ENCODE data around the gene TAOK1. TPM values are rescaled to one million over a fixed set of nuclear protein-coding genes. Genes with fewer than 3 reads are reported as not detected.

Gene TAOK1
- total and polyA plus RNA-seq, 2 of the 13 experiments (the other 11 are each of a cell fraction or from before 2014, with no cell fraction given): 14.1 to 23.0 TPM

- TF ChIP-seq E2F5 (CRISPR knock-in tag; conservative IDR thresholded peaks at IDR 0.05) (no peak), ZNF652 (CRISPR knock-in tag; IDR thresholded peaks at IDR 0.05; ENCODE audit: borderline replicate concordance, low read depth) (no peak), ZSCAN31 (CRISPR knock-in tag; IDR thresholded peaks at IDR 0.05; ENCODE audit: low read depth) (no peak), HOXA9 (CRISPR knock-in tag; IDR thresholded peaks at IDR 0.05; ENCODE audit: borderline replicate concordance) (no peak), MYC (CRISPR knock-in tag; IDR thresholded peaks at IDR 0.05; ENCODE audit: borderline replicate concordance) (peak; percentile 44; the same call in 1 of the 2 replicates), ZNF563 (CRISPR knock-in tag; IDR thresholded peaks at IDR 0.05) (peak; percentile 59; the same call in 1 of the 2 replicates), ZNF280D (CRISPR knock-in tag; IDR thresholded peaks at IDR 0.05) (no peak), PHF20 (CRISPR knock-in tag; IDR thresholded peaks at IDR 0.05) (0 out of 2 replicates have a peak, but pooled peaks have one; percentile 21), IRF9 (CRISPR knock-in tag; IDR thresholded peaks at IDR 0.05; ENCODE audit: borderline replicate concordance) (0 out of 2 replicates have a peak, but pooled peaks have one; percentile 24), RBM39 (IDR thresholded peaks at IDR 0.05; ENCODE audit: low read depth, low read length, poor library complexity, severe bottlenecking) (no peak), GATA4 (IDR thresholded peaks at IDR 0.05; ENCODE audit: borderline replicate concordance, low read depth) (no peak), ZNF484 (CRISPR knock-in tag; IDR thresholded peaks at IDR 0.05; ENCODE audit: borderline replicate concordance, low read depth) (no peak)
- TF ChIP-seq, protein P1, sequence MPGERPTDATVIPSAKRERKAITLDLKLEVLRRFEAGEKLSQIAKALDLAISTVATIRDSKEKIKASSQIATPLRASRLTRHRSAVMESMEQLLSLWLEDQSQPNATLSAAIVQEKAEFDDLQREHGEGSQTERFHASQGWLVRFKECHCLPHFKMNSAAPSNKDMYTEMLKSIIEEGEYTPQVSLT (CRISPR knock-in tag; IDR thresholded peaks at IDR 0.05; ENCODE audit: borderline replicate concordance, low read depth): no peak
- TF ChIP-seq, protein P2, sequence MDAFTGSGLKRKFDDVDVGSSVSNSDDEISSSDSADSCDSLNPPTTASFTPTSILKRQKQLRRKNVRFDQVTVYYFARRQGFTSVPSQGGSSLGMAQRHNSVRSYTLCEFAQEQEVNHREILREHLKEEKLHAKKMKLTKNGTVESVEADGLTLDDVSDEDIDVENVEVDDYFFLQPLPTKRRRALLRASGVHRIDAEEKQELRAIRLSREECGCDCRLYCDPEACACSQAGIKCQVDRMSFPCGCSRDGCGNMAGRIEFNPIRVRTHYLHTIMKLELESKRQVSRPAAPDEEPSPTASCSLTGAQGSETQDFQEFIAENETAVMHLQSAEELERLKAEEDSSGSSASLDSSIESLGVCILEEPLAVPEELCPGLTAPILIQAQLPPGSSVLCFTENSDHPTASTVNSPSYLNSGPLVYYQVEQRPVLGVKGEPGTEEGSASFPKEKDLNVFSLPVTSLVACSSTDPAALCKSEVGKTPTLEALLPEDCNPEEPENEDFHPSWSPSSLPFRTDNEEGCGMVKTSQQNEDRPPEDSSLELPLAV (CRISPR knock-in tag; conservative IDR thresholded peaks at IDR 0.05; ENCODE audit: low read depth): no peak
- TF ChIP-seq, protein P3, sequence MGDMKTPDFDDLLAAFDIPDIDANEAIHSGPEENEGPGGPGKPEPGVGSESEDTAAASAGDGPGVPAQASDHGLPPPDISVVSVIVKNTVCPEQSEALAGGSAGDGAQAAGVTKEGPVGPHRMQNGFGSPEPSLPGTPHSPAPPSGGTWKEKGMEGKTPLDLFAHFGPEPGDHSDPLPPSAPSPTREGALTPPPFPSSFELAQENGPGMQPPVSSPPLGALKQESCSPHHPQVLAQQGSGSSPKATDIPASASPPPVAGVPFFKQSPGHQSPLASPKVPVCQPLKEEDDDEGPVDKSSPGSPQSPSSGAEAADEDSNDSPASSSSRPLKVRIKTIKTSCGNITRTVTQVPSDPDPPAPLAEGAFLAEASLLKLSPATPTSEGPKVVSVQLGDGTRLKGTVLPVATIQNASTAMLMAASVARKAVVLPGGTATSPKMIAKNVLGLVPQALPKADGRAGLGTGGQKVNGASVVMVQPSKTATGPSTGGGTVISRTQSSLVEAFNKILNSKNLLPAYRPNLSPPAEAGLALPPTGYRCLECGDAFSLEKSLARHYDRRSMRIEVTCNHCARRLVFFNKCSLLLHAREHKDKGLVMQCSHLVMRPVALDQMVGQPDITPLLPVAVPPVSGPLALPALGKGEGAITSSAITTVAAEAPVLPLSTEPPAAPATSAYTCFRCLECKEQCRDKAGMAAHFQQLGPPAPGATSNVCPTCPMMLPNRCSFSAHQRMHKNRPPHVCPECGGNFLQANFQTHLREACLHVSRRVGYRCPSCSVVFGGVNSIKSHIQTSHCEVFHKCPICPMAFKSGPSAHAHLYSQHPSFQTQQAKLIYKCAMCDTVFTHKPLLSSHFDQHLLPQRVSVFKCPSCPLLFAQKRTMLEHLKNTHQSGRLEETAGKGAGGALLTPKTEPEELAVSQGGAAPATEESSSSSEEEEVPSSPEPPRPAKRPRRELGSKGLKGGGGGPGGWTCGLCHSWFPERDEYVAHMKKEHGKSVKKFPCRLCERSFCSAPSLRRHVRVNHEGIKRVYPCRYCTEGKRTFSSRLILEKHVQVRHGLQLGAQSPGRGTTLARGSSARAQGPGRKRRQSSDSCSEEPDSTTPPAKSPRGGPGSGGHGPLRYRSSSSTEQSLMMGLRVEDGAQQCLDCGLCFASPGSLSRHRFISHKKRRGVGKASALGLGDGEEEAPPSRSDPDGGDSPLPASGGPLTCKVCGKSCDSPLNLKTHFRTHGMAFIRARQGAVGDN (CRISPR knock-in tag; IDR thresholded peaks at IDR 0.05): peak; percentile 76
Observed at GRCh38 chr17:29588562-29589411, 198.6 kb downstream of the TAOK1 start (continued).

Measured in HepG2 (cell line).